Panc1 (cell line): ENCODE results near the gene TTBK1. TPM values are rescaled to one million over a fixed set of nuclear protein-coding genes. Genes with fewer than 3 reads are reported as not detected.

Experiments used
- ATAC-seq: fragments of 200-7000 bp; cut with Tn5 transposase; 2 replicates; pipeline ENCODE4 v1.9.1; 2020; ENCODE audit warnings: mild to moderate bottlenecking, moderate library complexity
- BruUV-seq: library from RNA; stranded (reverse); fragments of 400-500 nt; replicated peaks from 2 replicates; lab custom pipeline; 2021; lab: Mats Ljungman, UMichigan
- CTCF ChIA-PET: fragments of 300-600 bp; sonication (Branson Sonifier 250); formaldehyde crosslinking; loops from one replicate; lab custom pipeline; 2022; ENCODE audit warnings: antibody characterized with exemption; lab: Charles Lee
- POLR2A ChIA-PET: fragments of 300-600 bp; sonication (Branson Sonifier 250); formaldehyde crosslinking; loops from one replicate; lab custom pipeline; 2022; ENCODE audit warnings: antibody characterized with exemption; lab: Charles Lee
- DNase-seq: peaks from one replicate; pipeline ENCODE4 v3.0.0-alpha.2; 2010; ENCODE audit warnings: low read depth, low spot score
- H3K27ac ChIP-seq: 2 replicates; pipeline ENCODE4 v1.5.1; 2011; ENCODE audit warnings: mild to moderate bottlenecking, low read length, inconsistent platforms
- H3K27me3 ChIP-seq: fragments of 200-500 bp; sonication (Bioruptor generic); 2 replicates; pipeline ENCODE4 v1.6.0; 2014; ENCODE audit warnings: low read length, inconsistent platforms; ENCODE audit not compliant: control insufficient read depth, insufficient read depth
- H3K36me3 ChIP-seq: fragments of 200-500 bp; sonication (Bioruptor generic); 2 replicates; pipeline ENCODE4 v1.5.1; 2014; ENCODE audit warnings: inconsistent platforms, mild to moderate bottlenecking, low read length, moderate library complexity; ENCODE audit not compliant: control insufficient read depth, insufficient read depth
- H3K4me1 ChIP-seq: 2 replicates; pipeline ENCODE4 v1.5.1; 2011; ENCODE audit warnings: inconsistent platforms, mild to moderate bottlenecking, low read length, moderate library complexity; ENCODE audit not compliant: control insufficient read depth, insufficient read depth
- H3K4me3 ChIP-seq, 2 experiments: 2 replicates each; pipeline ENCODE4 v1.5.1; 2011 to 2012; ENCODE audit warnings: low read depth in 2 of 2, low read length in 2 of 2, mild to moderate bottlenecking in 2 of 2, inconsistent platforms in 1 of 2, moderate library complexity in 1 of 2
- H3K9me3 ChIP-seq: fragments of 200-500 bp; sonication (Bioruptor generic); 2 replicates; pipeline ENCODE4 v1.5.1; 2014; ENCODE audit warnings: low read depth, mild to moderate bottlenecking, inconsistent platforms, low read length, moderate library complexity; ENCODE audit not compliant: control insufficient read depth, insufficient read depth
- CTCF ChIP-seq: fragments of 450-650 bp; IDR thresholded peaks from 2 replicates; pipeline ENCODE4 v1.5.1; 2017; ENCODE audit warnings: mild to moderate bottlenecking
- POLR2AphosphoS5 ChIP-seq: IDR thresholded peaks from 2 replicates; pipeline ENCODE4 v1.6.1; 2012; ENCODE audit warnings: mild to moderate bottlenecking, low read depth, low read length, moderate library complexity
- REST ChIP-seq, 2 experiments: IDR thresholded peaks; 2 replicates each; pipeline ENCODE4 v1.6.1; 2011 to 2012; ENCODE audit warnings: low read depth in 2 of 2, control low read depth in 1 of 2, low read length in 1 of 2, mild to moderate bottlenecking in 1 of 2, moderate library complexity in 1 of 2; ENCODE audit not compliant: insufficient read depth in 1 of 2
- SIN3A ChIP-seq: IDR thresholded peaks from 2 replicates; pipeline ENCODE4 v1.6.1; 2012; ENCODE audit warnings: low read depth, mild to moderate bottlenecking, low read length, moderate library complexity, borderline replicate concordance; ENCODE audit not compliant: insufficient read depth
- TCF7L2 ChIP-seq: IDR thresholded peaks from 2 replicates; pipeline ENCODE4 v1.6.1; 2011; ENCODE audit warnings: mild to moderate bottlenecking, low read depth, low read length, inconsistent platforms
- in situ Hi-C: cut with HindIII; loops from 2 replicates; pipeline ENCODE4 v1.10.0; 2016; ENCODE audit warnings: low sequenced_read_pairs, low pct_unique_long_range_greater_than_20kb
- intact Hi-C: fragments of 100-400 bp; cut with micrococcal nuclease; formaldehyde crosslinking; loops from one replicate; pipeline ENCODE4 v1.10.0; 2022; ENCODE audit not compliant: unreplicated experiment
- total RNA-seq: library from RNA; stranded (reverse); gene quantifications from one replicate; pipeline ENCODE4 v1.2.1, GENCODE V29; 2021; ENCODE audit not compliant: unreplicated experiment

TTBK1 gene
- total RNA-seq, 1 experiment from 2014 or later: 0.10 TPM

GRCh38 chr6:43246301-43247113 is 3.2 kb downstream of the TTBK1 start:
- in situ Hi-C loops (no loop called here), intact Hi-C loops (no loop called here)
- ChIA-PET CTCF (interaction anchor here (0.5 to 0.7 kb wide), 2 partner anchors 15 to 114 kb away, joined by 3 to 10 read pairs; no protein-coding TSS in a partner anchor), POLR2A (interaction anchor here (0.6 kb wide), 1 partner anchor 149 kb away, joined by 4 read pairs; no protein-coding TSS in a partner anchor)
- Histone ChIP-seq H3K9me3 (no peaks in the 10 kb centered on the region), H3K4me1 (peaks cover 9% of the 10 kb centered on the region), H3K27me3 (peaks cover 25% of the 10 kb centered on the region), H3K27ac (no peak overlapping the region), H3K4me3 (peak overlapping the region; percentile 42 to 62), H3K36me3 (no peaks in the 10 kb centered on the region)
- TF ChIP-seq CTCF (no peak), POLR2AphosphoS5 (no peak), SIN3A (no peak), REST (IDR thresholded peaks at IDR 0.05; ENCODE audit: insufficient read depth in 1 of 2, low read depth in 2 of 2, low read length in 1 of 2) (no peak), TCF7L2 (no peak)
- ATAC-seq (peak; percentile 76), DNase-seq (no peak)
- BruUV-seq: no TSS peak

- in situ Hi-C loops (no loop called here), intact Hi-C loops (no loop called here)
- H3K4me3 ChIP-seq: peak overlapping the region; percentile 42 to 62
- BruUV-seq: no TSS peak
- H3K36me3 ChIP-seq: no peaks in the 10 kb centered on the region
- TF ChIP-seq REST (IDR thresholded peaks at IDR 0.05; ENCODE audit: insufficient read depth in 1 of 2, low read depth in 2 of 2, low read length in 1 of 2) (no peak), POLR2AphosphoS5 (no peak), TCF7L2 (no peak), SIN3A (no peak), CTCF (no peak)
- CTCF ChIA-PET: interaction anchor here (0.5 to 0.6 kb wide), 2 partner anchors 14 to 18 kb away, joined by 3 to 10 read pairs; no protein-coding TSS in a partner anchor
- H3K9me3 ChIP-seq: no peaks in the 10 kb centered on the region
- peaks cover 9% of the 10 kb centered on the region for H3K4me1 ChIP-seq
- ATAC-seq (peak; percentile 97), DNase-seq (no peak)
- H3K27ac ChIP-seq: no peak overlapping the region
- peaks cover 21% of the 10 kb centered on the region for H3K27me3 ChIP-seq
- POLR2A ChIA-PET: no interaction called here
These were observed 4.1 kb downstream of the TTBK1 start for GRCh38 chr6:43247114-43247999.
